SK-N-SH treated with all-trans-retinoic acid at 6 μM for 48 hours (cell line): ENCODE data around the gene CFHR4.

ENCODE experiments used
- OSR1 ChIP-seq: fragments of 250-450 bp; sonication (Bioruptor Pico); IDR thresholded peaks from 2 replicates; pipeline ENCODE4 v1.8.0; 2022; ENCODE audit warnings: moderate library complexity, mild to moderate bottlenecking, inconsistent platforms
- SNAI2 ChIP-seq: fragments of 250-450 bp; sonication (Bioruptor Pico); IDR thresholded peaks from 2 replicates; pipeline ENCODE4 v1.5.0; 2020; ENCODE audit warnings: mild to moderate bottlenecking, moderate library complexity

GRCh38 chr1:196910215-196910614, 22.4 kb downstream of the CFHR4 start:
- TF ChIP-seq SNAI2 (CRISPR knock-in tag) (no peak), OSR1 (CRISPR knock-in tag) (no peak)
